GM19238 (cell line): Measurements from ENCODE around the gene KATNAL2.
A peak's percentile ranks its signal among the peaks of the same experiment; 100 is the strongest.
"Not testable (repeated sequence)": the region's sequence is repeated elsewhere in the genome, so short reads cannot be mapped to it uniquely, and the experiment has no call there.

Experiments
- DNase-seq: peaks from one replicate; pipeline ENCODE4 v3.0.0; 2011; ENCODE audit warnings: low spot score; ENCODE audit not compliant: insufficient read length

KATNAL2 gene

DNA sequence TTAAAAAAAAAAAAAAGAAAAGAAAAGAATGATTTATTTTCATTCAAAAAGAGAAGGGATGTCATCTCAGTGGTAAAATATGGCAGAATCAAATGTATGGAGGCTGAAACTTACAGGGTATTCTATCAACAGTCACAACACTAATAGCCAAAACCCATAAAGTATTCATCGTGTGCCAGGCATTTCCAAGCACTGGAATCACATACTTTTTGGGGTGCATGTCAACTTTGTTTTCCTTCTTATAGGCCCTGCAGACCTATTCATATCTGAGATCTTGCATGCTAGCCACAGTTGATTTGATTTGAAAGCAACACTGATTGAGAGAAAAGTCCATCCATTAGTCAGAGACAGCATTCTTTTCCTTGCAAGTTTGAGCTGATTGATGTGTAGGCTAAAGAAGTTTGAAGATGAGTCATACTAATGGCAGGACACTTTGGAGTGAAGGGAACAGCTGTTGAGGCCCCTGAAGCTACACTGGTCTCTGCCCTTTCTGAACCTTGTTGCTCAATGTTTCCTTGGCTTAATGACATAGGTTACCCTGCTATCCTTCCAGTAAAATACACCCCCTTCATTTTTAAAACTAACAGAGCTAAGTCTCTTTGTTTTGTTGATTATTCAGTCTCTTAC, 22.0 kb downstream of the KATNAL2 start:
- no peak for DNase-seq

DNA sequence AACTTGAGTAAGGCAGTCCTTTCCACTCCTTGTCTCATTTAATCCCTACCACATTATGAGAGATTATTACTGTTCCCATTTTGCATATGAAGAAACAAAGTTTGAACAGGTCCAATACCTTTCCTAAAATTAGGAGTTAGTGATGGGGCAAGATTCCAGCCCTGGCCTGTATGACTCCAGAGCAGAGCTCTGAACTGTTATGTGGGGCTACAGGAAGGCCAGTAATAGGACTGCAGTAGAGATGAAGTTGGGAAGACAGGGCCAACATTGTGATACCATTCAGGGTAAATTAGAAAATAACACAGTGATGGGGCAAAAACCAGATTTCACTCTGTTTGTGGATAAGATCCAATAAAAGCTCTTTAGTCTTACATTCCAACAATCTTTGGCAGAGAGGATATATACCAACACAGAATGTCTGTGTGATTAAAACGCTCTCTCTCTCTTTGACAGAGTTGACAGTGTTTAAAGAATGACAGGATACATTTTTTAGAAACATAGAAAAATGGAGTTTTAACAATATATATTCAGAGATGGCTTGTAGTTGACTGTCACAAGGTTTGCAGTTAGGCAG, 22.7 kb downstream of the KATNAL2 start:
- DNase-seq = no peak

DNA sequence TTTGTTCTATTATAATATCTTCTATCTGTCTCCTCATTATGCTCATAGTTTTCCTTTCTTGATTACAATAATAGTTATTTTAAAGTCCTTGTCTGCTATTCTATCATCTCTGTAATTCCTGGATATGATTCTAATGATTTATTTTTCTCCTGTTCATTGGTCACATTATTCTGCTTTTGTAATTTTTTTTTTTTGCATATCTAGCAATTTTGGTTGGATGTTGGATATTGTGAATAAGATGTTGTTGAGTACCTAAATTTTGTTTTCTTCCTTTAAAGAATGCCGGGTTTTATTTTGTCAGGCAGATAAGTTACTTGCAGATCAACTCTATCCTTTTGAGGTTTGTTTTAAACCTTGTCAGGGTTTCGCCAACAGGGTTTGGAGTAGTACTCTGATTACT, 25.2 kb downstream of the KATNAL2 start:
- no peak for DNase-seq

DNA sequence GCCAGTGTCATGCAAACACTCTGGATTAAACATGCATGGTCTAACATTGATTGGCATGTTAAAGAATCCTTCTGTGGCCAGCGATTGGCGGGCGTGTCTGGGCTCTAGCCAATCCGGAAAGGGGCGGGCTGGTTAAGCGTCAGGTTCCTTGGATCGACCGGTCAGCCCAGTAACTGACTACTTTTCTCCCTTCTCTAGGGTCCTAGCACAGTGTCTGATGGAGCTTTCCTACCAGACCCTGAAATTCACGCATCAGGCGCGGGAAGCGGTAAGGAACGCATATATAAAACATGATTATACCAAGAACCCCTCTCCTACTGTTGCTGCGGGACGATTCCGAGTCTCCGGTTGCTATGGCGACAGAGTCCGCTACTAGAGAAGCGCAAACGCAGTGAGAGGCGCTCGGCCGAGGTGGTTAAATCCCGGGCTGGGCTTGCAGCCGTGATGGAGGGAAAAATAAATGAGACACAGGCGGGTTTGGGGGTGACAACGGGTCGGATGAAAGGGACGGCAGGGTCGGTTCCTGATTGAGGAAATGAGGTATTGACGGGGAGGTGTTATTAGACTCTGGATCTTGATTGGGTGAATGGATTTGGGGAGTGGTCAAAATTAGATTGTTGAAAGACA, 29.4 kb downstream of the KATNAL2 start:
- DNase-seq = peak; percentile 66

DNA sequence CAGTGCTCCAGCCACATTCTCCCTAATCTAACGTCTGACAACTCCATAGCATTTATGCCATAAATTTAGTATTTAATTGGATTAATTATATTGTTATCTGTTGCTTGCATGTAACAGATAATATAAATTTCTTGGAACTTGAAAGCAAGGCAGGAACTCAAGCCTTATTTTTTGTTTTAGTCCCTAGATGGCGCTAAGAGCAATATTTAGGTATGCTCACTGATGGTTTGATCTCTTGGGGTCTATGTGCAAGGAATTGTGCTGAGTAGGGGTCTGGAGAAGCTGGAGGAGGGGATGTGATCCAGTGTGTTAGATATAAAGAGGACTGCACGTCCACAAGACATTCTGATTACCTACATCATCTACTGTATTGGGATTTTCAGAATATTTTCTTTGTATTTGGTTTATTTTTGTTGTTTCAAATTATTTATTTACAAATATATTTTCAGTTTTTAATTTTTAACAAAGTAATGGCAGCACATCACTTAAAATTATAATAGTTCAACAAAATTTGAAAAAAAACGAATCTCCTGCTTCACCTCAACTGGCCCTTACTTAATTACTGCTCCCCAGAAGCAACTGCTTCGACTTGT, 32.8 kb downstream of the KATNAL2 start:
- no peak for DNase-seq

DNA sequence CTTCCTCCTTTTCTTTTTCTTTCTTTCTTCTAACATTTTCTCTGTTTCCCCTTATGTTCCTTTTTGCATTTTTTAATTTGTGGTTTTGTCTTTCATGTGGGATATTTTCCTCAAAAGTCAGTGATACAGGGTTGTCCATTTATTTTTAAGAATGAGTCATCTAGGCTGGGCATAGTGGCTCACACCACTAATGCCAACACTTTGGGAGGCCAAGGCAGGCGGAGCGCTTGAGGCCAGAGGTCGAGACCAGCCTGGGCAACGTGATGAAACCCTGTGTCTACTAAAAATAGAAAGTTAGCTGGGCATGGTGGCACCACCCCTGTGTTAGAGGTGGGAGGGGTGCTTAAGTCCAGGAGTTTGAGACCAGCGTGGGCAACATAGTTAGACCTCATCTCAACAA, 35.8 kb downstream of the KATNAL2 start:
- no peak for DNase-seq

DNA sequence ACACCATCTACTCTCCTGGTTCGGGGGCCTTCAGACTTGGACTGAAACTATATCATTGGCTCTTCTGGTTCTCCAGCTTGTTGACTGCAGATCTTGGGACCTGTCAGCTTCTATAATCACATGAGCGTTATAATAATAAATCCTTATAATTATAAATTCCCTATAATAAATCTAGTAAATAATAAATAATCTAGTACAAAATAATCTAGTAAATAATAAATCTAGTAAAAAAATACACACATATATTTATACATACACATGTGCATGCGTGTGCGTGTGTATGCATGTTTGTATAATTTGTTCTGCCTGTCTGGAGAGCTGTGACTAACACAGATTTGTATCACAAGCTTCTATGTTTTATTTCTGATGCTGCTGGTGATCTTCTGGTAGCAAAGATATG, 40.8 kb downstream of the KATNAL2 start:
- no peak for DNase-seq

DNA sequence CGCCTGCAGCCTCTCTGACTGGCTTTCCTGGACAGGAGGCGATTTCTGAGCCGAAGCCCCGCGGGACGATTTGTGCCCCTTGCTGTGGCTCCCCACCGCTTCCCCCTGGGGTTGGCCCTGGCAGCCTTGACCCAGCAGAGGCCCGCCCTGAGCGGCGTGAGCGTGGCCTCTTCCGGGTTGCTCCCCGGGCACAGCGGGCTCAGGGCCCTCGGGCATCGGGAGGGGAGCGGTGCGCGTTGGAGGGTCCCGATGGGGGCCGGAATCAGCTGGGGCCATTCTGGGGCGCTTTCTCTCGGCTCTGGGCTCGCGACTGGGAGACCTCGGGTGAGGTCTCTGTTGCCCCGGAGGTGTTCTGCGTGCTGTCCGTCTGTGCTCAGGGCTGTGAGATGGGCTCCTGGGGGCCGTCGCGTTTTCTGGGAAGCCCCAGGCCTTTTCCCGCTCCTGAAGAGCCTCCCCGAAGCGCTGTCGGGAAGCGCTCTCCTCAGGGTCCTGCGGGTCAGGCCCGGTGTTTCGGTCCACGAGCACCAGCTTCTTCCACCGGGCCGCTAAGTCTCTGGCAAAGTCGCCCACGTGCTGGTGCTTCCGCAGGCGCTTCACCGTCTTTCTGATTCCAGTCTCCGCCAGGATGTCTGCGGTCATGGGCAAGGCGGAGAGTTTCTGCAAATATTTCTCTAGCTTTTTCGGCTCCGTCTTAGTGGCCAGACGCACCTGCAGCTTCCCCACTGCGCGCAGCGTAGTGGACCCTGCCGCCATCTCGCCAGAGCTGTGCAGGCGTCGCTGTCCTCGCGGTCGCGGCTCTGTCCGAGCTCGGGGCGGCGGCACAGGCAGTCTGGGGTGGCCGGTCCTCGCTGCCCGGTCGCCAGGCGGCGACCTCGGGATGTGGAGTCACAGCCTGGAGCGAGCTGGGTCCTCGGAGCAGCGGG, 46.5 kb downstream of the KATNAL2 start:
- DNase-seq = not testable (repeated sequence)

DNA sequence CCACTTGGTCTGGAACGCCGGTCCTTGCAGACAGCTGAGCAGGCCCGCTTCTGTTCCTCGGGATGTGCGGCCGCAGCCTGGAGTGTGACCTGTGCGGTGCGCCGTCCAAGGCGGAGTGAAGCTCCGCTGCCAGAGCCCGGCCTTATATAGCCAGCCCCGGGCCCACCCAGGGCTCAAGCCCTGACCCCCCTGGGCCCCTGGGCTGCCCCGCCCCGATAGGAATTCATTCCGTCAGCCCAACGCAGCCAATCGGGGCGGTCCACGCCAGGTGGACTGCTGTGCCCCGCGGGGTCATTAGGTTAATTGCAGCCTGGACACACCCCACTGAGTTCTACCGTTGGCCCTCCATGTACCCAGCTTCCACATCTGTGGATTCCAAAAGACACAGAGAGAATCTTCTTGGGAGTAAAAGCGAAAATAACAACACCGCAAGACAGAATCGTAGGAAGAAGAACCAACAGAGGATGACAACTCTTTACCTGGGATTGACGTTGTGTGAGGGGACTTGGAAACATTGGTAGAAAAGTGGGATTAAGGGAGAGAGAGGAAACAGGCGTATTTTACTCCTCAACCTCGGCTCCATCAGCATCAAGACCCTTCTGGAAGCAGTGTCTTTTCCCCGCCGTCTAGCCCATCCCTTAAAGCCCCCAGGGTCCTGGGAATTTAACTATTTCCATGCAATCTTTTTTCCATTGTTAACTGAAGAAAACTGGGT, 47.3 kb downstream of the KATNAL2 start:
- not testable (repeated sequence) for DNase-seq

DNA sequence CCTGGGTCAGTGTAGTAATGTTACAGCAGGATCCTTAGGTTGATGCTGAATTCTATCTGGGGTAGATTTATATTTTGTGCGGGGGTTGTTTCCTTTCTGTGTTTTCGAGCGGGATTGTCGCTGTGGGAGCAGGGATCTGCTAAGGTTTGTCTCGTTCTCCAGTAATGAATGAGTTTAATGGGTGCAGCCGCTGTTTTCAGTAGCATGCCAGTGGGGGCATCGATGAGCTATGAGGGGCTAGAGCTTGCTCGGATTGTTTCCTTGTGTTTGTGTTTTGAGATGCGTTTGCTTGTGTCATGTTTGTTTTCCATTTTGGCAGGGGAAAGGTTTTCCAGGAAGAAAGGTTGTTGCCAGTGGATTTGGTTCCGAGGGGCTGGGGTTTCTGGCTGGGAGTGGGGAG, 48.9 kb downstream of the KATNAL2 start:
- DNase-seq = not testable (repeated sequence)

DNA sequence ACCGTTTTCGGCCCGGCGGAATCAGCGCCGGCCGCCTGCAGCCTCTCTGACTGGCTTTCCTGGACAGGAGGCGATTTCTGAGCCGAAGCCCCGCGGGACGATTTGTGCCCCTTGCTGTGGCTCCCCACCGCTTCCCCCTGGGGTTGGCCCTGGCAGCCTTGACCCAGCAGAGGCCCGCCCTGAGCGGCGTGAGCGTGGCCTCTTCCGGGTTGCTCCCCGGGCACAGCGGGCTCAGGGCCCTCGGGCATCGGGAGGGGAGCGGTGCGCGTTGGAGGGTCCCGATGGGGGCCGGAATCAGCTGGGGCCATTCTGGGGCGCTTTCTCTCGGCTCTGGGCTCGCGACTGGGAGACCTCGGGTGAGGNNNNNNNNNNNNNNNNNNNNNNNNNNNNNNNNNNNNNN, 52.1 kb downstream of the KATNAL2 start:
- DNase-seq = not testable (repeated sequence)

DNA sequence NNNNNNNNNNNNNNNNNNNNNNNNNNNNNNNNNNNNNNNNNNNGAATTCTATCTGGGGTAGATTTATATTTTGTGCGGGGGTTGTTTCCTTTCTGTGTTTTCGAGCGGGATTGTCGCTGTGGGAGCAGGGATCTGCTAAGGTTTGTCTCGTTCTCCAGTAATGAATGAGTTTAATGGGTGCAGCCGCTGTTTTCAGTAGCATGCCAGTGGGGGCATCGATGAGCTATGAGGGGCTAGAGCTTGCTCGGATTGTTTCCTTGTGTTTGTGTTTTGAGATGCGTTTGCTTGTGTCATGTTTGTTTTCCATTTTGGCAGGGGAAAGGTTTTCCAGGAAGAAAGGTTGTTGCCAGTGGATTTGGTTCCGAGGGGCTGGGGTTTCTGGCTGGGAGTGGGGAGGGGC, 102.5 kb downstream of the KATNAL2 start:
- DNase-seq = not testable (repeated sequence)

DNA sequence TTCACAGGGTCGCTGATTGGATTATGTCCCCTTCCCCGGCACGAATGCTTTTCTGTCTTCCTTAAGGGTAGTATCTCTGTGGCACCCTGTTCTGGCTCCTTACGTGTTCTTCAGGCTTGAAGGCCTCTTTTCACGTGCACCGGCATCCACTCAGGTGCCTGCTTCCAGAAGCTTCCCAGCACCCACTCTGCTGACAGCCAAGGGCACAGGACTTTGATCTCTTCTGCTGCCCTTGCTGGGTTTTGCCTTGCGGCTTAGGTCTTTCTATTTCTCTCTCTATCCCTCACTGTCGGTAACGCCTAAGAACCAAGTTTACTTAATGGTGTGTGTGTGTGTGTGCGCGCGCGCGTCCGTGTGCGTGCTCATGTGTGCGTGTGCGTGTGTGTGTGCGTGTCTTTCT, 103.4 kb downstream of the KATNAL2 start:
- DNase-seq = not testable (repeated sequence)

DNA sequence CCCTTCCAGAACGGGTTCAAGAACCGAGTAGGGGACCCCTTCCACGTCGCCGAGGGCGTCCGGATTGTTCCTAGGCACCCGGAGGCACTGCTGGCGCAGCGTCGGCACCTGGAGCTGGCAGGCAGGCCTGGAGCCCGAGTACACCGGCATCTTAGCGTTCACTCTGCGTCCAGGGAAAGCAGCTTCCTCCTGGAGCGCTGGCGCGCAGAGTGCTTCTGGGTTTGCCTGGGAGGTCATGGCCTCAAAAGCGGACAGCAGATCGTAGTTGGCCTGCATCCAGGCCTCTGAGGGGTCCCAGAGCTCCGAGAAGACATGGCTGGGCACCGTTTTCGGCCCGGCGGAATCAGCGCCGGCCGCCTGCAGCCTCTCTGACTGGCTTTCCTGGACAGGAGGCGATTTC, 105.4 kb downstream of the KATNAL2 start:
- not testable (repeated sequence) for DNase-seq

DNA sequence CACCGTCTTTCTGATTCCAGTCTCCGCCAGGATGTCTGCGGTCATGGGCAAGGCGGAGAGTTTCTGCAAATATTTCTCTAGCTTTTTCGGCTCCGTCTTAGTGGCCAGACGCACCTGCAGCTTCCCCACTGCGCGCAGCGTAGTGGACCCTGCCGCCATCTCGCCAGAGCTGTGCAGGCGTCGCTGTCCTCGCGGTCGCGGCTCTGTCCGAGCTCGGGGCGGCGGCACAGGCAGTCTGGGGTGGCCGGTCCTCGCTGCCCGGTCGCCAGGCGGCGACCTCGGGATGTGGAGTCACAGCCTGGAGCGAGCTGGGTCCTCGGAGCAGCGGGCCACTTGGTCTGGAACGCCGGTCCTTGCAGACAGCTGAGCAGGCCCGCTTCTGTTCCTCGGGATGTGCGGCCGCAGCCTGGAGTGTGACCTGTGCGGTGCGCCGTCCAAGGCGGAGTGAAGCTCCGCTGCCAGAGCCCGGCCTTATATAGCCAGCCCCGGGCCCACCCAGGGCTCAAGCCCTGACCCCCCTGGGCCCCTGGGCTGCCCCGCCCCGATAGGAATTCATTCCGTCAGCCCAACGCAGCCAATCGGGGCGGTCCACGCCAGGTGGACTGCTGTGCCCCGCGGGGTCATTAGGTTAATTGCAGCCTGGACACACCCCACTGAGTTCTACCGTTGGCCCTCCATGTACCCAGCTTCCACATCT, 106.5 kb downstream of the KATNAL2 start:
- DNase-seq = not testable (repeated sequence)

DNA sequence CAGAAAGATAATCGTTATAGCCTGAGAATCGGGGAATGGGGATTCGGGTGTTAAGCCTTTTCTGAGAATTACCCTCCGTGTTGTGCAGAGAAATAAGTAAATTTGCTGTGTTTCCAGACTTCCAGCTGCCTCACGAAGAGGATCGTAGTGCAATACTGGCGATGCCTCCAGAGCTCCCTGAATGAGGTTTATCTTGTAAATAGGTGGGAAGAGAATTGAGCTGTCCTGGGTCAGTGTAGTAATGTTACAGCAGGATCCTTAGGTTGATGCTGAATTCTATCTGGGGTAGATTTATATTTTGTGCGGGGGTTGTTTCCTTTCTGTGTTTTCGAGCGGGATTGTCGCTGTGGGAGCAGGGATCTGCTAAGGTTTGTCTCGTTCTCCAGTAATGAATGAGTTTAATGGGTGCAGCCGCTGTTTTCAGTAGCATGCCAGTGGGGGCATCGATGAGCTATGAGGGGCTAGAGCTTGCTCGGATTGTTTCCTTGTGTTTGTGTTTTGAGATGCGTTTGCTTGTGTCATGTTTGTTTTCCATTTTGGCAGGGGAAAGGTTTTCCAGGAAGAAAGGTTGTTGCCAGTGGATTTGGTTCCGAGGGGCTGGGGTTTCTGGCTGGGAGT, 108.3 kb downstream of the KATNAL2 start:
- DNase-seq = not testable (repeated sequence)

DNA sequence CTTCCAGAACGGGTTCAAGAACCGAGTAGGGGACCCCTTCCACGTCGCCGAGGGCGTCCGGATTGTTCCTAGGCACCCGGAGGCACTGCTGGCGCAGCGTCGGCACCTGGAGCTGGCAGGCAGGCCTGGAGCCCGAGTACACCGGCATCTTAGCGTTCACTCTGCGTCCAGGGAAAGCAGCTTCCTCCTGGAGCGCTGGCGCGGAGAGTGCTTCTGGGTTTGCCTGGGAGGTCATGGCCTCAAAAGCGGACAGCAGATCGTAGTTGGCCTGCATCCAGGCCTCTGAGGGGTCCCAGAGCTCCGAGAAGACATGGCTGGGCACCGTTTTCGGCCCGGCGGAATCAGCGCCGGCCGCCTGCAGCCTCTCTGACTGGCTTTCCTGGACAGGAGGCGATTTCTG, 111.3 kb downstream of the KATNAL2 start:
- not testable (repeated sequence) for DNase-seq

DNA sequence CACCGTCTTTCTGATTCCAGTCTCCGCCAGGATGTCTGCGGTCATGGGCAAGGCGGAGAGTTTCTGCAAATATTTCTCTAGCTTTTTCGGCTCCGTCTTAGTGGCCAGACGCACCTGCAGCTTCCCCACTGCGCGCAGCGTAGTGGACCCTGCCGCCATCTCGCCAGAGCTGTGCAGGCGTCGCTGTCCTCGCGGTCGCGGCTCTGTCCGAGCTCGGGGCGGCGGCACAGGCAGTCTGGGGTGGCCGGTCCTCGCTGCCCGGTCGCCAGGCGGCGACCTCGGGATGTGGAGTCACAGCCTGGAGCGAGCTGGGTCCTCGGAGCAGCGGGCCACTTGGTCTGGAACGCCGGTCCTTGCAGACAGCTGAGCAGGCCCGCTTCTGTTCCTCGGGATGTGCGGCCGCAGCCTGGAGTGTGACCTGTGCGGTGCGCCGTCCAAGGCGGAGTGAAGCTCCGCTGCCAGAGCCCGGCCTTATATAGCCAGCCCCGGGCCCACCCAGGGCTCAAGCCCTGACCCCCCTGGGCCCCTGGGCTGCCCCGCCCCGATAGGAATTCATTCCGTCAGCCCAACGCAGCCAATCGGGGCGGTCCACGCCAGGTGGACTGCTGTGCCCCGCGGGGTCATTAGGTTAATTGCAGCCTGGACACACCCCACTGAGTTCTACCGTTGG, 112.4 kb downstream of the KATNAL2 start:
- not testable (repeated sequence) for DNase-seq

DNA sequence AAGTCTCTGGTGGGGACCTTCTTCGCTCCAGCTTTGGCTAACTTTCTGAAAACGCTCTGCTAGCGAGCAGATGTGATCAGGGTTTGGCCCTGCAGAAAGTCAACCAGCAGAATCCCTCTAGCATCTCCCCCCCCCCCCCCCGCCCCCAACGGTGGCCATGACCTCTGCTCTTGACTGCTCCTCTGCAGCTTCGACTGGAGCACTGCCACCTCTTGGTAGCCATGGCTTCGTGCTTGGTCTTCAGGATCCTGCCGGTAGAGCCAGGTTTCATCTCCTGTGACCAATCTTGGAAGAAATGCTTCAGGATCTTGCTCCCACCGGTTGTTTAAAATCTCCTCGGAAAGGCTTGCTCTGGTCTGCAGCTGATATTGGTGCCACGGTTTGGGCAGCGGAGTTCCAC, 113.5 kb downstream of the KATNAL2 start:
- DNase-seq = not testable (repeated sequence)
